Testis (tissue), 2 donors: ENCODE measurements around the gene SEPHS1.

Experiments used
- CTCF ChIP-seq, 3 experiments: fragments of 450-650 bp in 2 of 3; fragments of 200-600 bp in 1 of 3; sonication (generic) in 1 of 3; IDR thresholded peaks; one replicate each; pipeline ENCODE4 v1.5.1; 2016 to 2019; ENCODE audit warnings: antibody characterized with exemption in 3 of 3, mild to moderate bottlenecking in 2 of 3, moderate library complexity in 1 of 3
- POLR2A ChIP-seq: fragments of 450-650 bp; IDR thresholded peaks from one replicate; pipeline ENCODE4 v1.6.1; 2017; ENCODE audit warnings: antibody characterized with exemption, mild to moderate bottlenecking, moderate library complexity

GRCh38 chr10:13319166-13319565 lies 28.9 kb downstream of the SEPHS1 start:
- TF ChIP-seq CTCF (IDR thresholded peaks at IDR 0.05), result no peak
- TF ChIP-seq POLR2A, result no peak
